Activated CD8-positive, alpha-beta memory T cell treated with anti-CD3 and anti-CD28 coated beads for 36 hours (primary cell): ENCODE results near the gene GLB1L2. TPM values are rescaled to one million over a fixed set of nuclear protein-coding genes. Genes with fewer than 3 reads are reported as not detected.
"Not testable (repeated sequence)": the region's sequence is repeated elsewhere in the genome, so short reads cannot be mapped to it uniquely, and the experiment has no call there.

Source experiments
- CTCF ChIA-PET: fragments of 350-600 bp; sonication (Branson Sonifier 250); formaldehyde crosslinking; loops from one replicate; lab custom pipeline; 2021; ENCODE audit warnings: antibody characterized with exemption; lab: Charles Lee
- POLR2A ChIA-PET: fragments of 350-600 bp; sonication (Branson Sonifier 250); formaldehyde crosslinking; loops from one replicate; lab custom pipeline; 2021; ENCODE audit warnings: antibody characterized with exemption; lab: Charles Lee
- total RNA-seq, 2 experiments: library from RNA; stranded (reverse); gene quantifications; one replicate each; pipeline ENCODE4 v1.2.3, GENCODE V29; 2021

Gene GLB1L2
- total RNA-seq, 2 experiments from 2014 or later, result 8.6 to 9.0 TPM

DNA sequence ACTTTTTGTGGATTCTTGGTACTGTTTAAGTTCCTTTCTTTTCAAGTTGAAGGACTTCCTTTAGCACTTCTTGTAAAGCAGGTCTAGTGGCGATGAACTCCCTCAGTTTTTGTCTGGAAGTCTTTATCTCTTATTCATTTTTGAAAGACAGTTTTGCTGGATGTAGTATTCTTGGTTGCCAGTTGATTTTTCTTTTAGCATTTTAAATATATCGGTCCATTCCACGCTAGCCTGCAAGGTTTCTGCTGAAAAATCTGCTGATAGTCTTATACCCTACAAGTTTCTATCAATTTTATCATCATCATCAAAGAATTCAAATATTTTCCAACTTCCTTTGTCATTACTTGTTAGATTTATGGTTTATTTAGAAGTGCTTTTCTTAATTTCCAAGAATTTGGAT is 14.7 kb upstream of the GLB1L2 start:
- CTCF ChIA-PET, result no interaction called here
- POLR2A ChIA-PET, result no interaction called here

DNA sequence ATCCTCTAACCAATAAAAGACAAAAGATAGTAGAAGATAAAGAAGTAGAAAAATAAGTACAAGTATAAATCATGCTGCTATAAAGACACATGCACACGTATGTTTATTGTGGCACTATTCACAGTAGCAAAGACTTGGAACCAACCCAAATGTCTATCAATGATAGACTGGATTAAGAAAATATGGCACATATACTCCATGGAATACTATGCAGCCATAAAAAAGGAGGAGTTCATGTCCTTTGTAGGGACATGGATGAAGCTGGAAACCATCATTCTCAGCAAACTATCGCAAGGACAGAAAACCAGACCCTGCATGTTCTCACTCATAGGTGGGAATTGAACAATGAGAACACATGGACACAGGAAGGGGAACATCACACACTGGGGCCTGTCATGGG is 10.4 kb upstream of the GLB1L2 start:
- POLR2A ChIA-PET, CTCF ChIA-PET: not testable (repeated sequence)

DNA sequence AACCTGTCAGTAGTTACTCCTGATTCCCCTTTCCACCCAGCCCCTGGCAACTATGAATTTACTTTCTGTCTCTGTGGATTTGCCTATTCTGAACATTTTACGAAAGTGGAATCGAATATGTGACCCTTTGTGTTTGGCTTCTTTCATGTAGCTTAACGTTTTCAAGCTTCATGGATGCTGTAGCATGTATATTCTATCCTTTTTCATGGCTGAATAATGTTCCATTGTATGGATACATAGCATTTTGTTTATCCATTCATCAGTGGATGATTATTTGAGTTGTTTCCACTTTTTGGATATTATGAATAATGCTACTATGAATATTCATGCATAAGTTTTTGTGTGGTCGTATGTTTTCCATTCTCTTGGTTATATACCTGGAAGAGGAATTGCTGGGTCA is 9.2 kb upstream of the GLB1L2 start:
- POLR2A ChIA-PET, result no interaction called here
- CTCF ChIA-PET, result no interaction called here

DNA sequence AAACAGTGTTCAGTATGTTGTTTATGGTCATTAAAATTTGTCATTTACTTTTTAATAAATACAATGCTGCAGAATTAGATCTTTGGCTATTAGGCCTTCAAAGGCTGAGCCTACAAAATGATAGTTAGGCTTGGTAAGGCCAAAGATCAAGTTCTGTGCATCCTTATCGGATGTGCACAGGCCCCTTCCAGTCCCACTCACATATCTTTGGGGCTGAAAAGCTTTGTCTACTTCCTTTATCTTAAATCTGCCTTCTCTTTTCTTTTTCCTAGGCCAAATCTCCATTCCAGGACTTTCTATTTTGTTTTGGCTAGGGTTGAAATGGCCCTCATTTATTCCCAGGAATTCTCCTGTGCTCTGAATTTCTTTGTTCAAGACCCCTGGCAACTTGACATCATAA is 3.4 kb upstream of the GLB1L2 start:
- ChIA-PET POLR2A (no interaction called here), CTCF (no interaction called here)

- ChIA-PET POLR2A (no interaction called here), CTCF (no interaction called here)
Observed at GRCh38 chr11:134330611-134331353, 1.0 kb upstream of the GLB1L2 start.

- POLR2A ChIA-PET, result interaction anchor here (1.1 kb wide), 1 partner anchor 56 kb away, joined by 5 read pairs; the partner anchor contains the start of gene GLB1L3
- CTCF ChIA-PET, result no interaction called here
Observed at GRCh38 chr11:134332189-134332631, 422 bp downstream of the GLB1L2 start.

- CTCF ChIA-PET, result no interaction called here
- POLR2A ChIA-PET, result interaction anchor here (1.1 kb wide), 1 partner anchor 57 kb away, joined by 5 read pairs; the partner anchor contains the start of gene GLB1L3
Observed at GRCh38 chr11:134332782-134333181, 994 bp downstream of the GLB1L2 start.

GRCh38 chr11:134333312-134333711 is 1.5 kb downstream of the GLB1L2 start:
- POLR2A ChIA-PET, result interaction anchor here (0.6 kb wide), 1 partner anchor 57 kb away, joined by 3 read pairs; the partner anchor contains the start of gene GLB1L3
- CTCF ChIA-PET, result no interaction called here

DNA sequence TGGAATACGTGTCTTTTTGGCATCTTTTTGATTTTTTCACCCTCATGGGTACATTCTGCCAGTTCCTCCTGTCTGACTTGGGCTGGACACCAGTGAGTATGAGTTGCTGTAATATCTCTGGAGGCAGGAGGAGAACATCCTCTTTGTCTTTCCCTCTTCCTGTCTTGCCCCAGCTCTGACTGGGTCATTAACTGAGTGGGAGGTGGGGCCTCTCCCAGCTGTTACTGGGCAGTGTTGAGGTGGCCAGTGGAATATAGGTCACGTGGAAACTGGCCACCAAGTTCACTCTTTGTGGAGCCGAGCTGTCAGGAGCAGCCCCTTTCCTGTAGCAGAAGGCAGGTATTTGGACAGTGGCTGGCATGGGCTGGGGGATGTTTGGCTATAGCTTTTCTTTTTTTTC is 2.2 kb downstream of the GLB1L2 start:
- CTCF ChIA-PET, result no interaction called here
- POLR2A ChIA-PET, result interaction anchor here (0.6 kb wide), 1 partner anchor 58 kb away, joined by 3 read pairs; the partner anchor contains the start of gene GLB1L3

- CTCF ChIA-PET, result interaction anchor here (0.8 kb wide), 1 partner anchor 10 kb away, joined by 3 read pairs; no protein-coding TSS in a partner anchor
- POLR2A ChIA-PET, result no interaction called here
Observed at GRCh38 chr11:134334796-134335571, 3.2 kb downstream of the GLB1L2 start.

DNA sequence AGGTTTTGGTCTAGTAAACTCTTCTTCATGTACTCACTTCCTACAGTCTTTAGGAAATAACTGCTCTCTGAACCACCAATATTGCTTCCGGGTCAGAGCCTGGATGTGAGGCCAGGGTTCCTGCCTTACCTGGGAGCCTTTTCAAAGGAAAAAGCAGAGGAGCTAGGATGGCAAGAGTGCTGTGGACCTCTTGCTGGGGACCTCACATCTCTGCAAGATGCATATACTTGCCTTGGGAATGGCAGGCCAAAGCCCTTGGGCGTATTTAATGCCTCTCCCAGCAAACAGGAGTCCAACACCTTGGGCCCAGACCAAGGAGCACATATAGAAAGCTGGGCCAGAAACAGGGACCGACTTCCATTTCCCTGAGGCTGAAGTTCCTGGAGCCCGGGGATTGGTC is 5.3 kb downstream of the GLB1L2 start:
- CTCF ChIA-PET, result no interaction called here
- POLR2A ChIA-PET, result no interaction called here

DNA sequence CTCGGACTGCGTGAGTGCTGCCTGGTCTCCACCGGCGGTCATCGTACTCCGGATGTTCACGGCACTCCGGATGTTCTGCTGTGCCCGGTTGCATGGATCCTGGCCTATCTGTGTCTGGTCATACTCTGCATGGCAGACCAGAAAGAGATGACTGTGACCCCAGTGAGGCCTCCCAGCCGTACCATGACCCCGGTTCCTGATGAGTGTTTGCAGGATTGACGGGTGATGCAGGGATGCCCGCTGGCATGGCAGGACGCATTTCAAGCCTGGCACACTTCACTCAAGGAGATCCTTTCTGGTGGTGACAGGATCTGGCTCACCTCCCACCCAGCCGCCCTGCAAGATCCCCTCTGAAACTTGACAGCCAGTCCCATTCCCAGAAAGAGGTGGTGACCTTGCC is 6.3 kb downstream of the GLB1L2 start:
- POLR2A ChIA-PET, result no interaction called here
- CTCF ChIA-PET, result no interaction called here

DNA sequence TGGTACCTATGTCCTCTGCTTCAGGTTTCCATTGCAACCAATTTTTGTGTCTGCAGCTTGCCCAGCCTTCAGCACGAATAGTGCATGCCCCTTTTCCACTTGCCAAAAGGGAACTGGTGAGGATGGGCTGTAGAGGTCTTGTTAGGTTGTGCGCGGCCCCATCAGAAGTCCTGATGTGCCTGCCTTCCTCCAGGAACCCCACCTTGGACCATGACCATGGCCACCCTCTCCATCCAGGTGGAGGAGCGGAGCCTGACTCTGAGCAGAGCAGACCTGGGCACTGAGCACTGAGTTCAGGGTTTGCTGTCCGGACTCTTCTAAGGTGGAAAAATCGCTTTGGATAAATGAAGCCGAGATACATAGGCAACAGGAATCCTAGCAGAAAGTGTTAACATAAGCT is 6.9 kb downstream of the GLB1L2 start:
- POLR2A ChIA-PET, result no interaction called here
- CTCF ChIA-PET, result no interaction called here

GRCh38 chr11:134339756-134340155 is 8.0 kb downstream of the GLB1L2 start:
- ChIA-PET CTCF (no interaction called here), POLR2A (no interaction called here)

DNA sequence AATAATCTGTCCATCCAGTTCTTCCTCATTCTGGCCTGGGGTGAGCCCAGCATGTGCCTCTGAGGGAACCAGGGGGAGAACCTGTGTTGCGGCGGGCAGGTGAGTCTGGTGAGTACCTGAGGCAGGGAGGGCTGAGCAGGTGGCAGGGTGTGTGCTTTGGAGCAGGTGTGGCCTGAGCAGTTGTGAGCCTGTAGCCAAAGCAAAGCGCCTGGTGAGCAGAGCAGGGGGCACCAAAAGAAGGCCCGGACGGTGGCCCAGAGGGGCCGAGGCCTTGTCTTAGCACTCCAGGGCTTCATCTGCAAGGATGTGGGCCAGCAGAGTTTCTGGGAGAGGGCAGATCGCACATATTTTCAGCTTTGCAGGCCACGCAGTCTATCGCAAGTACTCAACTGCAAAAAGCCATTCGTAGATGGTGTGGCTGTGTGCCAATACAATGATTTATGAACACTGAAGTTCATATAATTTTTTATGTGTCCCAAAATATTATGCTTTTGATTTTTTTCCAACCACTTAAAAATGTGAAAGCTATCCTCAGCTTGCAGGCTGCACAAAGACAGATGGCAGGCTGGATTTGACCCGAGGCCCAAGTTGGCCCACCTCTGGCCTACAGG is 8.7 kb downstream of the GLB1L2 start:
- CTCF ChIA-PET, result no interaction called here
- POLR2A ChIA-PET, result no interaction called here

DNA sequence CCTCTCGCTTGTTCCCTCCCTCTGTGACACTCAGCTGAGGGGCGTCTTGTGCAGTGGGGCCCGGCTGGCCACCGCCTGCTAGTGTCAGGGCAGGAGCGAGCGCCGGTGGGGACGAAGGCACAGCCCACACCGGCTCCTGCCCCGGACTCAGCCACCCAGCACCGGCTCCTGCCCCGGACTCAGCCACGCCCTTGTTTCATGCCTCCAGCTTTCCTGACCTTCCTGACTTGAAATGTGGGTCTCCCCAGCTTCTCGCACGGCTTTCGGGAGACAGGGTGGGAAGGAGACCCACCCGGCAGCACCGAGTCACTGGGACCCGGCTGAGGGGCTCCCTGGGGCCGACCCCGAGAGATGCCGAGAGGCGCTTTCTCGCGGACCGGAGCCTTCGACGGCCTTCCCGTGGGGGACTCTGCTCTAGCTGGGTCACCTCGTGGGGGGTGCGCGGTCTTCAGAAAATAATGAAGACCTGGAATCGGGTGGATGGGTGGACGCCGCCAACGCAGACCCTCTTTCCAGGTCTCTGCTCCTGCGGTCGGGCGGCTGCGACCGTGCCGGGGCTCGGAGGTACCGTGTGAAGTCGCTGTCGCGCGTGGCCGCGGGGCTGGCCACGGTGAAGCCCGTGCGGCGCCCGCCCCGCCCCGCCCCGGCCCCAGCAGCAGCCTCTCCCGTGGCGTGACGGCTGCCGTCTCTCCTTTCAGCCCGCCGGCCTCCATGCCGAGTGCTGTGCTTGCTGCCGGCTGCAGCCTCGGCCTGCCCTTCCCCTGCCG is 10.2 kb downstream of the GLB1L2 start:
- ChIA-PET POLR2A (interaction anchor here (0.7 kb wide), 1 partner anchor 131 kb away, joined by 3 read pairs; no protein-coding TSS in a partner anchor), CTCF (interaction anchor here (0.6 kb wide), 1 partner anchor 16 kb away, joined by 3 read pairs; no protein-coding TSS in a partner anchor)

DNA sequence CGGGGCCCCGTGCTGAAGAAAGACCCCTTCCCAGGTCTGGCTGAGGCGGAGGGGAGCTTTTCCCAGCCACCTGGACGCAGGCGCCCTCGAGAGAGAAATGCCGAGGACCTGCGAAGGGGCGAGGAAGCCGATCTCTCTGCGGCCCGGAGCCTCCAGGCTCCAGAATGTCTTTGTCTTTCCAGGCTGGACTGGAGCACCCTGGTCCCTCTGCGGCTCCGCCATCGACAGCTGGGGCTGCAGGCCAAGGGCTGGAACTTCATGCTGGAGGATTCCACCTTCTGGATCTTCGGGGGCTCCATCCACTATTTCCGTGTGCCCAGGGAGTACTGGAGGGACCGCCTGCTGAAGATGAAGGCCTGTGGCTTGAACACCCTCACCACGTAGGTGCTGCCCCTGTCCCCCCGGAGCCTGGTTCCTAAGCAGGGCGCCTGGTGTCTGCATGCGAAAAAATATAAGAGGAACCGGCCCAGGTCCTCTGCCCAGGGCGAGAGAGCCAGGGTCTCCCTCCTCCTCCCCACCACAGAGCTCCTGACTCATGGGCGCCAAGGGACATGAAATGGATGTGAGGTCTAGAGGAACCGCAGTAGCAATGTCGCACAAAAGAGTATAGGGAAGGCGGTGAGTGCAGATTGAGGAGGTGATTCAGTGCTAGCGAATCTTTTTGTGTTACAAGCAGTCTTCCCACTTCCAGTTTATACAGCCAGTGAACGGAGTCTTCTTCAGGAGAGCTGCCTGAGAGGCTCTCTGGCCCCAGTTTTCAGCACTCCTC is 11.0 kb downstream of the GLB1L2 start:
- POLR2A ChIA-PET, result no interaction called here
- CTCF ChIA-PET, result no interaction called here

GRCh38 chr11:134343646-134344045 is 11.9 kb downstream of the GLB1L2 start:
- ChIA-PET POLR2A (no interaction called here), CTCF (no interaction called here)
